HK-2 (cell line): ENCODE results near the gene FCSK.
A peak's percentile ranks its signal among the peaks of the same experiment; 100 is the strongest.
"Not testable (repeated sequence)": the region's sequence is repeated elsewhere in the genome, so short reads cannot be mapped to it uniquely, and the experiment has no call there.

Experiments
- DNase-seq: peaks from one replicate; pipeline ENCODE4 v3.0.0-alpha.2; 2018; ENCODE audit not compliant: unreplicated experiment

Gene FCSK

GRCh38 chr16:70454222-70455034 is at the start of gene FCSK:
Gene FCSK, plus strand, starts transcription at chr16:70454595. Its CDS starts 8,596 bp downstream, at chr16:70463191.
- DNase-seq, result peak; percentile 75

- not testable (repeated sequence) for DNase-seq
Measured at GRCh38 chr16:70406104-70406503, 48.3 kb upstream of the FCSK start.

- no peak for DNase-seq
Measured at GRCh38 chr16:70407811-70408274, 46.6 kb upstream of the FCSK start.

- DNase-seq, result no peak
Measured at GRCh38 chr16:70410734-70411133, 43.7 kb upstream of the FCSK start.

GRCh38 chr16:70412385-70412784 is 42.0 kb upstream of the FCSK start:
- no peak for DNase-seq

- not testable (repeated sequence) for DNase-seq
Measured at GRCh38 chr16:70413572-70413971, 40.8 kb upstream of the FCSK start.

- DNase-seq, result no peak
Measured at GRCh38 chr16:70416748-70417616, 37.4 kb upstream of the FCSK start.

- DNase-seq, result no peak
Measured at GRCh38 chr16:70417661-70418060, 36.7 kb upstream of the FCSK start.

- DNase-seq, result no peak
Measured at GRCh38 chr16:70418274-70418992, 36.0 kb upstream of the FCSK start.

GRCh38 chr16:70418993-70419318 is 35.4 kb upstream of the FCSK start:
- no peak for DNase-seq

GRCh38 chr16:70419384-70420327 is 34.7 kb upstream of the FCSK start:
- no peak for DNase-seq

- DNase-seq, result no peak
Measured at GRCh38 chr16:70421014-70421413, 33.4 kb upstream of the FCSK start.

- DNase-seq, result no peak
Measured at GRCh38 chr16:70421473-70422311, 32.7 kb upstream of the FCSK start.

- DNase-seq, result no peak
Measured at GRCh38 chr16:70422543-70422942, 31.9 kb upstream of the FCSK start.

- DNase-seq, result no peak
Measured at GRCh38 chr16:70427786-70428177, 26.6 kb upstream of the FCSK start.

- peak; percentile 97 for DNase-seq
Measured at GRCh38 chr16:70428178-70428998, 26.0 kb upstream of the FCSK start.

- DNase-seq, result no peak
Measured at GRCh38 chr16:70429888-70430666, 24.3 kb upstream of the FCSK start.
